PFSK-1 (cell line): ENCODE data around the gene ADRM1.

Source experiments
- FOXP2 ChIP-seq: optimal IDR thresholded peaks from 2 replicates; pipeline ENCODE3; 2011; ENCODE audit warnings: borderline replicate concordance, control low read depth, inconsistent platforms; ENCODE audit not compliant: insufficient read depth; ENCODE audit errors: extremely low read length, extremely low read depth
- POLR2AphosphoS5 ChIP-seq: IDR thresholded peaks from 2 replicates; pipeline ENCODE4 v1.6.1; 2012; ENCODE audit warnings: low read depth, mild to moderate bottlenecking, control low read depth, low read length, moderate library complexity
- SIN3A ChIP-seq: IDR thresholded peaks from 2 replicates; pipeline ENCODE4 v1.6.1; 2012; ENCODE audit warnings: mild to moderate bottlenecking, low read length, moderate library complexity, borderline replicate concordance; ENCODE audit not compliant: insufficient read depth
- TAF1 ChIP-seq: IDR thresholded peaks from 2 replicates; pipeline ENCODE4 v1.6.1; 2012; ENCODE audit warnings: low read length, control low read depth, borderline replicate concordance; ENCODE audit not compliant: insufficient read depth
- TF ChIP-seq, protein P1 (sequence below), 2 experiments: IDR thresholded peaks; 2 replicates each; pipeline versions ENCODE4 v1.6.1 to v1.8.0; 2011 to 2012; ENCODE audit warnings: low read depth in 2 of 2, low read length in 2 of 2, control low read depth in 1 of 2, inconsistent platforms in 1 of 2, mild to moderate bottlenecking in 1 of 2, moderate library complexity in 1 of 2; ENCODE audit not compliant: insufficient read depth in 1 of 2

DNA sequence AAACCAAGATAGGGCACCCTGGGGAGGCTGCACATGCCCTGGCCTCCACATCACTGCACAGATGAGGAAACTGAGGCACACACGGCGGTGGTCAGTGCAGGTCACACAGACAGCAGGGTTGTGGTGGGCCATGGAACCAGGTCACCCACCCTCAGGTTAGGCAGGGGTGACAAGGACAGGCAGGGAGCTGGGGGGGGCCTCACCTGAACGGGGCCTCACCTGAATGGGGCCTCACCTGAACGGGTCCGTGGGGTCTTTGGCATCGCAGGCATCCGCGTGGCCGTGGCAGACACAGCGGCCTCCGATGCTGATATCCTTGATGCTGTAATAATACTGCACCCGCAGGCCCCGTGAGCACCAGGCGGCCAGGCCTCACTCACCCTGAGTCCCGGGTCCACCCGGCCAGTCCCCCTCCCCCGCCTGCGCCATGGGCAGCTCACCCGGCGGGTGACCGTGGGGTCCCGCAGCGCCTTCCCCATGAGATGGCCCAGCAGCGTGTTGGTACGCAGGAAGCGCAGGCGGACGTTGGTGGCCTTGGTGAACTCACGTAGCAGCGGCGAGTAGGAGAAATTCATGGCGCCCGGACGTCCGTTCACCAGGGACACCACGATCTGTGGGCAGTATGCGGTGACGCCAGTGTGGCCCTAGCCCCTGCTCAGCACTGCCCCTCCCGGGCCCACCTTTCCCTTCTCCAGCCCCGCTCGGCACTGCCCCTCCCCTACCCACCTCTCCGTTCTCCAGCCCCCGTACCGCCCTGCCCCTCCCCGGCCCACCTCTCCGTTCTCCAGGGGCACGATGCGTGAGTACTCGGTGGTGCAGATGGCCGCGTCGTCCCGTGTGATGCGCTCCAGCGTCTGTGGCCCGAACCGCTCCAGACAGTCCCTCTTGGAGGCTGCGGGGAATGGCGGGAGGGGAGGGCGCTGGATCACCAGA is 48.9 kb downstream of the ADRM1 start:
- TF ChIP-seq, protein P1, sequence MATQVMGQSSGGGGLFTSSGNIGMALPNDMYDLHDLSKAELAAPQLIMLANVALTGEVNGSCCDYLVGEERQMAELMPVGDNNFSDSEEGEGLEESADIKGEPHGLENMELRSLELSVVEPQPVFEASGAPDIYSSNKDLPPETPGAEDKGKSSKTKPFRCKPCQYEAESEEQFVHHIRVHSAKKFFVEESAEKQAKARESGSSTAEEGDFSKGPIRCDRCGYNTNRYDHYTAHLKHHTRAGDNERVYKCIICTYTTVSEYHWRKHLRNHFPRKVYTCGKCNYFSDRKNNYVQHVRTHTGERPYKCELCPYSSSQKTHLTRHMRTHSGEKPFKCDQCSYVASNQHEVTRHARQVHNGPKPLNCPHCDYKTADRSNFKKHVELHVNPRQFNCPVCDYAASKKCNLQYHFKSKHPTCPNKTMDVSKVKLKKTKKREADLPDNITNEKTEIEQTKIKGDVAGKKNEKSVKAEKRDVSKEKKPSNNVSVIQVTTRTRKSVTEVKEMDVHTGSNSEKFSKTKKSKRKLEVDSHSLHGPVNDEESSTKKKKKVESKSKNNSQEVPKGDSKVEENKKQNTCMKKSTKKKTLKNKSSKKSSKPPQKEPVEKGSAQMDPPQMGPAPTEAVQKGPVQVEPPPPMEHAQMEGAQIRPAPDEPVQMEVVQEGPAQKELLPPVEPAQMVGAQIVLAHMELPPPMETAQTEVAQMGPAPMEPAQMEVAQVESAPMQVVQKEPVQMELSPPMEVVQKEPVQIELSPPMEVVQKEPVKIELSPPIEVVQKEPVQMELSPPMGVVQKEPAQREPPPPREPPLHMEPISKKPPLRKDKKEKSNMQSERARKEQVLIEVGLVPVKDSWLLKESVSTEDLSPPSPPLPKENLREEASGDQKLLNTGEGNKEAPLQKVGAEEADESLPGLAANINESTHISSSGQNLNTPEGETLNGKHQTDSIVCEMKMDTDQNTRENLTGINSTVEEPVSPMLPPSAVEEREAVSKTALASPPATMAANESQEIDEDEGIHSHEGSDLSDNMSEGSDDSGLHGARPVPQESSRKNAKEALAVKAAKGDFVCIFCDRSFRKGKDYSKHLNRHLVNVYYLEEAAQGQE (IDR thresholded peaks at IDR 0.05; ENCODE audit: insufficient read depth in 1 of 2, low read depth in 2 of 2, low read length in 2 of 2), result no peak
- TF ChIP-seq SIN3A, result no peak
- no peak for TF ChIP-seq POLR2AphosphoS5
- TF ChIP-seq FOXP2, result no peak
- TF ChIP-seq TAF1, result no peak
